Mesenchymal stem cell (in vitro differentiated cells and primary cell): ENCODE data around the gene ABCE1.
A peak's percentile ranks its signal among the peaks of the same experiment; 100 is the strongest.

ENCODE experiments used
- DNase-seq: peaks from one replicate; pipeline ENCODE4 v3.0.0-alpha.2; 2013
- H2AFZ ChIP-seq: one replicate; pipeline ENCODE4 v1.6.1; 2013; ENCODE audit warnings: low read depth, mild to moderate bottlenecking, control low read depth, inconsistent platforms, low read length, moderate library complexity
- H2AK5ac ChIP-seq: 2 replicates; pipeline ENCODE4 v1.6.1; 2013; ENCODE audit warnings: low read length, moderate library complexity, mild to moderate bottlenecking, inconsistent platforms; ENCODE audit not compliant: severe bottlenecking
- H2BK120ac ChIP-seq: one replicate; pipeline ENCODE4 v1.6.1; 2013; ENCODE audit warnings: low read depth, mild to moderate bottlenecking, inconsistent platforms, low read length, moderate library complexity
- H2BK12ac ChIP-seq, 2 experiments: one replicate each; pipeline ENCODE4 v1.6.1; 2013; ENCODE audit warnings: inconsistent platforms in 2 of 2, low read length in 2 of 2, mild to moderate bottlenecking in 2 of 2, moderate library complexity in 2 of 2, control low read depth in 1 of 2
- H2BK15ac ChIP-seq: one replicate; pipeline ENCODE4 v1.6.1; 2013; ENCODE audit warnings: mild to moderate bottlenecking, low read depth, inconsistent platforms; ENCODE audit not compliant: poor library complexity, severe bottlenecking
- H2BK5ac ChIP-seq: 2 replicates; pipeline ENCODE4 v1.6.1; 2013; ENCODE audit warnings: low read depth, mild to moderate bottlenecking, low read length, control low read depth, inconsistent platforms; ENCODE audit not compliant: poor library complexity, severe bottlenecking
- H3K14ac ChIP-seq, 2 experiments: one replicate each; pipeline ENCODE4 v1.6.1; 2013; ENCODE audit warnings: inconsistent platforms in 2 of 2, low read length in 2 of 2, control low read depth in 1 of 2, mild to moderate bottlenecking in 1 of 2, moderate library complexity in 1 of 2
- H3K18ac ChIP-seq, 2 experiments: one replicate each; pipeline ENCODE4 v1.6.1; 2013; ENCODE audit warnings: inconsistent platforms in 2 of 2, low read length in 2 of 2, control low read depth in 1 of 2, low read depth in 1 of 2, mild to moderate bottlenecking in 1 of 2
- H3K23ac ChIP-seq, 2 experiments: one replicate each; pipeline ENCODE4 v1.6.1; 2013; ENCODE audit warnings: inconsistent platforms in 2 of 2, low read length in 2 of 2, mild to moderate bottlenecking in 2 of 2, moderate library complexity in 2 of 2, control low read depth in 1 of 2
- H3K27ac ChIP-seq: 2 replicates; pipeline ENCODE4 v1.5.1; 2013; ENCODE audit warnings: mild to moderate bottlenecking, moderate library complexity, low read length, control low read depth, inconsistent platforms; ENCODE audit not compliant: poor library complexity, severe bottlenecking
- H3K27me3 ChIP-seq, 2 experiments: 2 replicates each; pipeline versions ENCODE4 v1.6.1 to v1.7.0; 2013; ENCODE audit warnings: low read length in 2 of 2, mild to moderate bottlenecking in 2 of 2, moderate library complexity in 2 of 2, control low read depth in 1 of 2, inconsistent platforms in 1 of 2; ENCODE audit not compliant: control insufficient read depth in 1 of 2, insufficient read depth in 1 of 2
- H3K36me3 ChIP-seq, 2 experiments: 2 replicates each; pipeline versions ENCODE4 v1.6.1 to v1.7.0; 2013; ENCODE audit warnings: low read length in 2 of 2, control low read depth in 1 of 2, inconsistent platforms in 1 of 2, low read depth in 1 of 2, mild to moderate bottlenecking in 1 of 2; ENCODE audit not compliant: insufficient read depth in 2 of 2, control insufficient read depth in 1 of 2
- H3K4ac ChIP-seq, 2 experiments: one replicate each; pipeline ENCODE4 v1.6.1; 2013; ENCODE audit warnings: inconsistent platforms in 2 of 2, low read length in 2 of 2, mild to moderate bottlenecking in 2 of 2, moderate library complexity in 2 of 2, control low read depth in 1 of 2, low read depth in 1 of 2
- H3K4me1 ChIP-seq: 2 replicates; pipeline ENCODE4 v1.6.1; 2013; ENCODE audit warnings: low read depth, low read length, control low read depth; ENCODE audit not compliant: control insufficient read depth, insufficient read depth
- H3K4me2 ChIP-seq: 2 replicates; pipeline ENCODE4 v1.6.1; 2013; ENCODE audit warnings: low read length, mild to moderate bottlenecking, inconsistent platforms; ENCODE audit not compliant: poor library complexity, severe bottlenecking
- H3K4me3 ChIP-seq, 2 experiments: 2 replicates each; pipeline versions ENCODE4 v1.5.1 to v1.7.0; 2013; ENCODE audit warnings: low read length in 2 of 2, mild to moderate bottlenecking in 2 of 2, control low read depth in 1 of 2, low read depth in 1 of 2; ENCODE audit not compliant: insufficient read depth in 1 of 2
- H3K79me1 ChIP-seq: replicated peaks from 2 replicates; pipeline ENCODE4 v1.6.1; 2013; ENCODE audit warnings: mild to moderate bottlenecking, control low read depth, low read length, inconsistent platforms; ENCODE audit not compliant: poor library complexity, severe bottlenecking
- H3K9ac ChIP-seq: 2 replicates; pipeline ENCODE4 v1.7.0; 2013; ENCODE audit warnings: mild to moderate bottlenecking, low read length, moderate library complexity
- H3K9me3 ChIP-seq: 2 replicates; pipeline ENCODE4 v1.7.0; 2013; ENCODE audit warnings: mild to moderate bottlenecking, low read length; ENCODE audit not compliant: control insufficient read depth
- H4K8ac ChIP-seq: one replicate; pipeline ENCODE4 v1.6.1; 2013; ENCODE audit warnings: inconsistent platforms, mild to moderate bottlenecking, low read length, moderate library complexity
- H4K91ac ChIP-seq: one replicate; pipeline ENCODE4 v1.6.1; 2013; ENCODE audit warnings: mild to moderate bottlenecking, low read length, inconsistent platforms
- WGBS: methylation state at CpG from one replicate; pipeline ENCODE4 v1.1.7; 2013; ENCODE audit warnings: mixed read lengths; 5-methylcytosine and 5-hydroxymethylcytosine counted together

ABCE1 gene

GRCh38 chr4:145125396-145125795 lies 27.3 kb downstream of the ABCE1 start:
- no peak overlapping the region for H4K91ac ChIP-seq
- H3K27me3 ChIP-seq = no peaks in the 10 kb centered on the region
- H3K23ac ChIP-seq = no peak overlapping the region
- no peak overlapping the region for H3K4ac ChIP-seq
- no peak overlapping the region for H3K14ac ChIP-seq
- H2BK12ac ChIP-seq = no peak overlapping the region
- H3K4me2 ChIP-seq = no peak overlapping the region
- no peaks in the 10 kb centered on the region for H3K9me3 ChIP-seq
- no peak overlapping the region for H4K8ac ChIP-seq
- H3K36me3 ChIP-seq = peaks cover 19 to 92% of the 10 kb centered on the region in 2 experiments
- H3K79me1 ChIP-seq = peaks cover 6% of the 10 kb centered on the region
- H2AFZ ChIP-seq = no peak overlapping the region
- H3K4me1 ChIP-seq = no peaks in the 10 kb centered on the region
- WGBS = 100% methylated on average over 1 of the region's 2 CpGs
- H2BK5ac ChIP-seq = no peak overlapping the region
- no peak overlapping the region for H3K27ac ChIP-seq
- H2BK120ac ChIP-seq = no peak overlapping the region
- H2BK15ac ChIP-seq = no peak overlapping the region
- DNase-seq = no peak
- no peak overlapping the region for H3K4me3 ChIP-seq
- no peak overlapping the region for H3K9ac ChIP-seq
- no peak overlapping the region for H3K18ac ChIP-seq
- no peak overlapping the region for H2AK5ac ChIP-seq

GRCh38 chr4:145130130-145130529 lies 32.0 kb downstream of the ABCE1 start:
- Histone ChIP-seq H2AFZ (no peak overlapping the region), H3K36me3 (peaks cover 11 to 65% of the 10 kb centered on the region in 2 experiments), H2BK12ac (no peak overlapping the region), H2BK5ac (no peak overlapping the region), H3K23ac (no peak overlapping the region), H3K27ac (peak overlapping the region; percentile 60), H3K9ac (peak overlapping the region; percentile 18), H3K18ac (no peak overlapping the region), H3K4me2 (no peak overlapping the region), H2BK120ac (no peak overlapping the region), H3K4ac (no peak overlapping the region), H3K14ac (no peak overlapping the region), H4K91ac (no peak overlapping the region), H3K4me1 (no peaks in the 10 kb centered on the region), H3K27me3 (no peaks in the 10 kb centered on the region), H2BK15ac (no peak overlapping the region), H2AK5ac (no peak overlapping the region), H3K9me3 (no peaks in the 10 kb centered on the region), H3K79me1 (peaks cover 3% of the 10 kb centered on the region), H4K8ac (no peak overlapping the region), H3K4me3 (peak overlapping the region in 1 of 2 experiments; percentile 25)
- DNase-seq = no peak

- no peak overlapping the region for H2AFZ ChIP-seq
- no peak overlapping the region for H3K14ac ChIP-seq
These were observed 32.8 kb downstream of the ABCE1 start for GRCh38 chr4:145130788-145131399.

GRCh38 chr4:145131848-145132247 lies 33.7 kb downstream of the ABCE1 start:
- H2AFZ ChIP-seq = no peak overlapping the region
- H3K18ac ChIP-seq = no peak overlapping the region
- H2AK5ac ChIP-seq = no peak overlapping the region
- H2BK120ac ChIP-seq = no peak overlapping the region
- H3K27ac ChIP-seq = no peak overlapping the region
- no peaks in the 10 kb centered on the region for H3K4me1 ChIP-seq
- no peak overlapping the region for H3K9ac ChIP-seq
- H2BK5ac ChIP-seq = no peak overlapping the region
- H2BK12ac ChIP-seq = no peak overlapping the region
- H3K23ac ChIP-seq = no peak overlapping the region
- H4K91ac ChIP-seq = no peak overlapping the region
- DNase-seq = no peak
- no peak overlapping the region for H3K4ac ChIP-seq
- WGBS = 97% methylated on average over 9 of the region's 12 CpGs
- H3K4me3 ChIP-seq = no peak overlapping the region
- H3K79me1 ChIP-seq = peaks cover 1% of the 10 kb centered on the region
- peaks cover 3 to 54% of the 10 kb centered on the region in 2 experiments for H3K36me3 ChIP-seq
- no peak overlapping the region for H4K8ac ChIP-seq
- no peaks in the 10 kb centered on the region for H3K9me3 ChIP-seq
- H3K14ac ChIP-seq = no peak overlapping the region
- no peak overlapping the region for H3K4me2 ChIP-seq
- no peaks in the 10 kb centered on the region for H3K27me3 ChIP-seq
- no peak overlapping the region for H2BK15ac ChIP-seq

More at GRCh38 chr4:145130788-145131399, 32.8 kb downstream of the ABCE1 start:
- Histone ChIP-seq H3K4me1 (no peaks in the 10 kb centered on the region), H3K9me3 (no peaks in the 10 kb centered on the region), H3K18ac (no peak overlapping the region), H3K23ac (no peak overlapping the region), H2BK12ac (no peak overlapping the region), H3K27me3 (no peaks in the 10 kb centered on the region), H3K79me1 (peaks cover 3% of the 10 kb centered on the region), H2BK5ac (no peak overlapping the region), H4K91ac (no peak overlapping the region), H3K4me3 (peak overlapping the region in 1 of 2 experiments; percentile 25), H4K8ac (no peak overlapping the region), H2AK5ac (peak overlapping the region; percentile 56), H3K36me3 (peaks cover 7 to 62% of the 10 kb centered on the region in 2 experiments), H2BK15ac (no peak overlapping the region), H3K27ac (peak overlapping the region; percentile 60), H3K9ac (peak overlapping the region; percentile 52), H2BK120ac (no peak overlapping the region), H3K4ac (peak overlapping the region in 1 of 2 experiments; percentile 16), H3K4me2 (no peak overlapping the region)
- peak; percentile 64 for DNase-seq
- 87% methylated on average over 1 of the region's 2 CpGs for WGBS
